HepG2 (cell line): ENCODE results near the gene CDK15. TPM values are rescaled to one million over a fixed set of nuclear protein-coding genes. Genes with fewer than 3 reads are reported as not detected.

ENCODE experiments used
- ATAC-seq: fragments of 200-7000 bp; cut with Tn5 transposase; 3 replicates; pipeline ENCODE4 v1.9.1; 2020; ENCODE audit warnings: mild to moderate bottlenecking, moderate library complexity
- BruUV-seq: library from RNA; stranded (reverse); fragments of 400-500 nt; replicated peaks from 2 replicates; lab custom pipeline; 2021; lab: Mats Ljungman, UMichigan
- CTCF ChIA-PET: fragments of 300-600 bp; formaldehyde crosslinking; extraction: SDS; loops from one replicate; lab custom pipeline; 2021; ENCODE audit warnings: low total read pairs, inconsistent platforms, low intra/inter-chr PET ratio; lab: Yijun Ruan, JAX
- POLR2A ChIA-PET: fragments of 350-600 bp; sonication (Branson Sonifier 250); formaldehyde crosslinking; loops from one replicate; lab custom pipeline; 2020; ENCODE audit warnings: antibody characterized with exemption, inconsistent platforms; lab: Yijun Ruan, JAX
- DNase-seq: peaks from one replicate; pipeline ENCODE4 v3.0.0-alpha.2; 2015; ENCODE audit warnings: low spot score
- FAIRE-seq: peaks from 3 replicates; lab custom pipeline; 2011; peaks lifted over from hg19 to GRCh38; lab: Jason Lieb, UNC
- H2AFZ ChIP-seq: one replicate; pipeline ENCODE4 v1.6.1; 2011; ENCODE audit warnings: low read length, inconsistent platforms
- H3K27ac ChIP-seq: fragments of 300-600 bp; 3 replicates; pipeline ENCODE4 v1.8.0; 2011; ENCODE audit warnings: mixed run types, mild to moderate bottlenecking, mixed read lengths, low read length, inconsistent platforms; ENCODE audit not compliant: insufficient read depth; ENCODE audit errors: extremely low read length
- H3K27me3 ChIP-seq, 2 experiments: fragments of 200-600 bp in 1 of 2; 2 replicates in 1 of 2; 3 replicates in 1 of 2; pipeline versions ENCODE4 v1.6.0 to v1.8.0; 2011; ENCODE audit warnings: low read length in 2 of 2, mild to moderate bottlenecking in 2 of 2, moderate library complexity in 2 of 2, inconsistent platforms in 1 of 2; ENCODE audit not compliant: insufficient read depth in 2 of 2, control insufficient read depth in 1 of 2
- H3K36me3 ChIP-seq, 2 experiments: fragments of 200-600 bp in 1 of 2; replicated peaks in 1 of 2; 2 replicates in 1 of 2; 3 replicates in 1 of 2; pipeline versions ENCODE4 v1.5.1 to v1.8.0; 2011; ENCODE audit warnings: low read length in 2 of 2, inconsistent platforms in 1 of 2; ENCODE audit not compliant: insufficient read depth in 2 of 2, control insufficient read depth in 1 of 2
- H3K4me1 ChIP-seq: 2 replicates; pipeline ENCODE4 v1.5.1; 2012; ENCODE audit warnings: low read length, inconsistent platforms; ENCODE audit not compliant: insufficient read depth
- H3K4me2 ChIP-seq: 2 replicates; pipeline ENCODE4 v1.6.0; 2011; ENCODE audit warnings: low read depth, low read length, inconsistent platforms
- H3K4me3 ChIP-seq, 3 experiments: fragments of 200-600 bp in 1 of 3; sonication (generic), shearing (Covaris generic) in 1 of 3; replicated peaks in 1 of 3; 2 replicates each; pipeline ENCODE4 v1.5.1; 2011 to 2016; ENCODE audit warnings: low read length in 3 of 3, inconsistent platforms in 2 of 3, low read depth in 2 of 3, mild to moderate bottlenecking in 2 of 3, control low read depth in 1 of 3, mixed read lengths in 1 of 3; ENCODE audit not compliant: insufficient read depth in 1 of 3
- H3K79me2 ChIP-seq: one replicate; pipeline ENCODE4 v1.6.1; 2011; ENCODE audit warnings: low read length, inconsistent platforms; ENCODE audit not compliant: insufficient read depth
- H3K9ac ChIP-seq: 2 replicates; pipeline ENCODE4 v1.6.0; 2011; ENCODE audit warnings: mild to moderate bottlenecking, low read depth, low read length, inconsistent platforms; ENCODE audit not compliant: insufficient read depth
- H3K9me3 ChIP-seq: 2 replicates; pipeline ENCODE4 v1.5.1; 2012; ENCODE audit warnings: mild to moderate bottlenecking, low read length
- H4K20me1 ChIP-seq: 2 replicates; pipeline ENCODE4 v1.6.0; 2011; ENCODE audit warnings: inconsistent platforms, mild to moderate bottlenecking, low read length, moderate library complexity; ENCODE audit not compliant: insufficient read depth
- EEA1 ChIP-seq: sonication (generic); formaldehyde crosslinking; IDR thresholded peaks from 2 replicates; pipeline ENCODE4 v1.5.1; 2020; ENCODE audit warnings: mild to moderate bottlenecking, missing genetic modification reagents, borderline replicate concordance
- SKI ChIP-seq: fragments of 450-650 bp; IDR thresholded peaks from one replicate; pipeline ENCODE4 v1.6.1; 2018; ENCODE audit warnings: mild to moderate bottlenecking; ENCODE audit not compliant: partially characterized antibody
- SRSF4 ChIP-seq: fragments of 200-400 bp; formaldehyde crosslinking; IDR thresholded peaks from one replicate; pipeline ENCODE4 v1.6.1; 2018; ENCODE audit warnings: mild to moderate bottlenecking, low read depth, low read length, moderate library complexity; ENCODE audit not compliant: poor library complexity, severe bottlenecking
- TFDP1 ChIP-seq: IDR thresholded peaks from 2 replicates; pipeline ENCODE4 v1.6.1; 2016; ENCODE audit warnings: missing compliant biosample characterization, missing genetic modification reagents, borderline replicate concordance
- ZHX1 ChIP-seq: sonication (generic); formaldehyde crosslinking; IDR thresholded peaks from 2 replicates; pipeline ENCODE4 v1.8.1; 2022; ENCODE audit warnings: low read depth, mild to moderate bottlenecking, missing genetic modification reagents
- ZNF597 ChIP-seq: sonication (generic); formaldehyde crosslinking; IDR thresholded peaks from 2 replicates; pipeline ENCODE4 v1.5.0; 2020; ENCODE audit warnings: missing genetic modification reagents
- ZNF646 ChIP-seq: sonication (generic); formaldehyde crosslinking; IDR thresholded peaks from 2 replicates; pipeline ENCODE4 v1.9.0; 2021; ENCODE audit warnings: mild to moderate bottlenecking, missing genetic modification reagents
- WGBS: methylation state at CpG from one replicate; pipeline ENCODE4 v1.1.6; 2017; ENCODE audit warnings: low lambda C conversion rate; 5-methylcytosine and 5-hydroxymethylcytosine counted together
- in situ Hi-C: cut with HindIII; loops from 2 replicates; pipeline ENCODE4 v1.10.0; 2017; ENCODE audit warnings: low pct_unique_long_range_greater_than_20kb; ENCODE audit not compliant: extremely low pct_ligation_motif_present
- intact Hi-C: fragments of 100-400 bp; cut with micrococcal nuclease; formaldehyde crosslinking; loops from one replicate; pipeline ENCODE4 v1.10.0; 2022; ENCODE audit not compliant: unreplicated experiment
- polyA plus RNA-seq, 8 experiments: library from polyadenylated mRNA; depleted of rRNA in 3 of 8; stranded (reverse) in 7 of 8; unstranded in 1 of 8; fragments of >200 nt; fragmentation: Illumina TruSeq in 4 of 8; extraction: Trizol in 4 of 8; gene quantifications; 2 replicates each; pipeline versions ENCODE4 v1.2.1 to v1.2.3, GENCODE V29; 2011 to 2016; ENCODE audit warnings: low read depth in 4 of 8, missing spikeins in 1 of 8, mixed read lengths in 1 of 8; ENCODE audit not compliant: insufficient read depth in 1 of 8
- total RNA-seq, 5 experiments: library from RNA; depleted of rRNA; stranded (reverse); fragments of >200 nt; fragmentation: Illumina TruSeq; extraction: Trizol; gene quantifications; 2 replicates each; pipeline ENCODE4 v1.2.3, GENCODE V29; 2016; ENCODE audit warnings: low read depth in 1 of 5

CDK15 gene
- total and polyA plus RNA-seq, 2 of the 13 experiments (the other 11 are each of a cell fraction or from before 2014, with no cell fraction given), result not detected

DNA sequence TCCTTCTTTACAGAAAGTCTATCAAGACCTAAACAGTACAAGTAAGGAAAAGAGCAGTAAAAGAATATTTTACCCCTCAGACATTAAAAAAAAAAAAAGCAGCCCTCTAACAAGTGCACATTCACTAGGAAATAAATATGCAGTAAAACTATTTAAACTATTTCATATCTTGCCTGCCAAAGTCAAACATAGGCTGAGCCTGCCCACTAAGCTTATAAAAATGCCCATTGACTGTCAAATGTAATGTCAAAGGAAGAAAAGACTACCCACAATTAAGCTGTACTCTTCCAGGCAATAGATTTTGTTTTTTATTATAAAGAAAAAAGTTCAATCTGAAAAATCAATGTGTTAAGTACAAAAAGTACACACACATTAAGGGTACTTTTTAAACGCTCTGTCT lies 37.4 kb upstream of the CDK15 start (continued):
- TF ChIP-seq ZNF646 (CRISPR knock-in tag) (no peak), SKI (no peak)

- no peak overlapping the region for H3K9ac ChIP-seq
- no peak overlapping the region for H2AFZ ChIP-seq
- 92% methylated on average over 4 of the region's 4 CpGs for WGBS
- DNase-seq (no peak), ATAC-seq (no peak), FAIRE-seq (no peak)
- H3K9me3 ChIP-seq, result no peaks in the 10 kb centered on the region
- in situ Hi-C loops, result no loop called here
- ChIA-PET CTCF (no interaction called here), POLR2A (no interaction called here)
- peaks cover 18% of the 10 kb centered on the region for H3K79me2 ChIP-seq
- TF ChIP-seq ZNF597 (CRISPR knock-in tag), result no peak
- TF ChIP-seq EEA1 (CRISPR knock-in tag), result no peak
- no peak for TF ChIP-seq TFDP1 (CRISPR knock-in tag)
- no peak for TF ChIP-seq SRSF4
- no peak for TF ChIP-seq ZHX1
- H3K36me3 ChIP-seq, result peaks cover 2 to 3% of the 10 kb centered on the region in 2 experiments; a peak in 4 of 5 replicates
- no peak overlapping the region for H3K4me3 ChIP-seq
- intact Hi-C loops, result no loop called here
- H3K4me1 ChIP-seq, result no peaks in the 10 kb centered on the region
- H3K27ac ChIP-seq, result no peak overlapping the region
- BruUV-seq, result no TSS peak
- H4K20me1 ChIP-seq, result no peaks in the 10 kb centered on the region
- no peak overlapping the region for H3K4me2 ChIP-seq
- no peaks in the 10 kb centered on the region for H3K27me3 ChIP-seq
Measured at GRCh38 chr2:201769666-201770373, 36.5 kb upstream of the CDK15 start.
